ENCODE results near the gene OR4D5. TPM values are rescaled to one million over a fixed set of nuclear protein-coding genes. Genes with fewer than 3 reads are reported as not detected.

The OR4D5 gene
- total RNA-seq (ENCODE audit: insufficient read depth, low replicate concordance), result 7.2 TPM

DNA sequence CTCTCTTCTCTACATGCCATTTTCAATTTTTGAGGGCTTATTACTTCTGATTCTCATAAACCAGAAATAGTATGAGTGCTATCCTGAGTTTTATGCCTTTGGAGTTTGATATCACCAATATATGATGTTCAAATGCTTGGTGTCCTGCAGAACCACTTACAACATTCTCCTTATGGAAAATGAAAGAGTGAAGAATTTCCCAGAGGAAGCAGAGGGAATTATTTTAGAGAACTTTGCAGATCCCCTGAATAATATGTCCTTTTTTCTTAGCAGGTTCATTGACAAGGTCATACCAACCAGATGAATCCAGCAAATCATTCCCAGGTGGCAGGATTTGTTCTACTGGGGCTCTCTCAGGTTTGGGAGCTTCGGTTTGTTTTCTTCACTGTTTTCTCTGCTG is at the start of gene OR4D5:
Gene OR4D5, plus strand, starts transcription at position 301 of the 400 bp plus-strand sequence. Its CDS starts 0 bp downstream, at position 301.
- no peak for DNase-seq (ENCODE audit: low spot score)

DNA sequence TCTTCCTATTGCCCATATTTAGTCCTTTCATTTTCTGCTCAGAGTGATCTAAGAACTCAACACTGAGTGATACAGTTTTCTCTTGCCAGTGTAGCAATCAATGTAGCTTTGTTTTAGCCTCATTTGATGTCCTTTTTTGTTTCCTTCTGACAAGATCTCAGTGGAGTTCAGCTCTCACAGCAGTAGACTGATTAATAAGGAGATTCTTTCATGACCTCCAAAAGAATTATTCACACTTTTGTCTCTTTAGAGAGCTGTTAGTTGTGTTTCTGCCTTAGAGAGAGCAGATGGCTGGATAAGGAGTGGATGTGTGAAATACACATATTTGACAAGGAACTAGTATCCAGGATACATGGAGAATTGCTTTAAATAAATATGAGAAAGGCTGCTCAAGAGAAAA is 47.4 kb upstream of the OR4D5 start:
- no peak for DNase-seq (ENCODE audit: low spot score)

- DNase-seq (ENCODE audit: low spot score), result no peak
These were observed 39.6 kb upstream of the OR4D5 start for GRCh38 chr11:123899792-123900191.

DNA sequence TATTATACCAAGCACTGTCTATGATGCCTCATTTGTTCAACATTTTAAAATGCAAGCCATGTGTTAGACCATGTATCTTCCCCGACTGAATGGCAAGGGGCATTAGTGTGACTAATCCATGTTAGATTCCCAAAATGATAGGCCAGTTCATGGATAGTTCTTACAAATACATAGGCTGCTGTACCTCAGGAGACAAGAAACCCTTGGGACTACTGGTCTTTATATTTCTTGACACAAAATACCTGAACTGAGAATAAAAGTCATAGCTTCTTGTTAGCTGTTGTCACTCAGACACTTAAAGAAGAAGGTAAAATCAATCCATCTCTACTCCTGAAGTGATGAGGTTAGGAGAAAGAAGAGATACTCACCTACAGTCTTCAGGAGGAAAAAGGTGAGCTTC is 37.5 kb upstream of the OR4D5 start, which contains the start of gene OR8D4:
Gene OR8D4, plus strand, starts transcription at position 301 of the 400 bp plus-strand sequence. CDS start 4,265 bp downstream, outside the sequence.
- no peak for DNase-seq (ENCODE audit: low spot score)

DNA sequence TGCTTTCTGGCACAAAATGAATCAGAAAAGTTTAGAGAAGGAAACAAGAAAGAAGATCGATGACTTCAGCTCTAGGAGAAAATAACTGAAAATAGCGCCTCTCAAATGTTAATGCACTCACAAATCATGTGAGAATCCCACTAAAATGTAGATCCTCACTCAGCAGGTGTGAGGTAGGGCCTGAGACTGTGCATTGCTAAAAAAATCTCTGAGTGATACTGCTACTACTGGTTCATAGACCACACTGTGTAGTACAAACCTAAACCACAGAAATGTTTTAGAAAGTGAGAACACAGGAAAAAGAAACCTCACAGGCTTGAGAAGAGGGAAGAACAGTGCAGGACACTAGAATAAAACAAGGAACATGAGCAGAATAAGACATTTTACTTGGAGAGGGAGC is 35.5 kb upstream of the OR4D5 start:
- no peak for DNase-seq (ENCODE audit: low spot score)

DNA sequence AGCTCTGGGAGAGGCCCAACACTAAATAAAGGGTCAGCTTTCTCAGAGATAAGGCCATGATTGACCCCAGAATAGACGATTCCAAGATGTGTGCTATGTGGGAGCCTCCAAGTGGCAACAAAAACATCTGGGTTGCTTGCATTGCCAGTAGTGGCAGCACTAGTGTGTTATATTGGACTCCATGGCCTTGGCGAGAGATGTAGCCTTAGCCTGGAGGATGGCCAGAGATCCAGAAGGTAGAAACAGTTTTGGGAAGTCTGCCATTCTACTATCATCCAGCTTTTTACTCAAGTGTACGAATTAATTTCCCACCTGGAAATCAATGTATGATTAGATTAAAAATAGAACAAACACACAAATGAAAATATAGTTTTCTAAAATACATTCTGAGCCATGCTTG is 34.5 kb upstream of the OR4D5 start:
- no peak for DNase-seq (ENCODE audit: low spot score)

- DNase-seq (ENCODE audit: low spot score), result peak; percentile 18
These were observed 33.6 kb upstream of the OR4D5 start for GRCh38 chr11:123905826-123906225.

DNA sequence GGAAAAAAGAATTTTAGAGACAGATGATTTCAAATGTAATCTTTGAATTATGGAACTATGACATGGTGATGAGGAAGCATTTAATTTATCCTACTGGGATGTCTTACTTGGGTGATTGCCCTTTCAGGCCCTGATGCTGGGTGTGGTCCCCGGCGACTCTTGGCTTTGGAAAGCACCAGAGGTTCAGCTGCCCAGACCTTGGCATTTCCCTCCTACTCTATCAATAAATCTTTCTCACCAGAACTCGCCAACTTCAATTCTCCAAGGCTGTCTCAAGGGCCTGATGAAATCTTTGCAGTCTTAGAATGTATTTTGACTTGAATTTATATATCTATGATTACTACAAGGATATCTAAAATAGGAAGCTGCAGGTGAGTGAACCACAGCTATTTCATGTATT is 18.5 kb upstream of the OR4D5 start:
- no peak for DNase-seq (ENCODE audit: low spot score)

DNA sequence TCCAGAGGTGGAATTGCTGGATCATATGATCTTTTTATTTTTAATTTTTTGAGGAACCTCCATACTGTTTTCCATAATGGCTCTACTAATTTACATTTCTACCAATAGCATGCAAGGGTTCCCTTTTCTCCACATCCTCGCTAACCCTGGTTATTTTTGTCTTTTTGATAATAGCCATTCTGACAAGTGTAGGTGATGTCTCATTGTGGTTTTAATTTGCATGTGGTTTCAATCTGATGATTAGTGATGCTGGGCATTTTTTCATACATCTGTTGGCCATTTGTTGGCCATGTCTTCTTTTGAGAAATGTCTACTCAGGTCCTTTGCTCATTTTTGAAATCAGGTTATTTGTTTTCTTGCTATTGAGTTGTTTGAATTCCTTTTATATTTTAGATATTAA is 15.4 kb upstream of the OR4D5 start:
- DNase-seq (ENCODE audit: low spot score), result no peak

DNA sequence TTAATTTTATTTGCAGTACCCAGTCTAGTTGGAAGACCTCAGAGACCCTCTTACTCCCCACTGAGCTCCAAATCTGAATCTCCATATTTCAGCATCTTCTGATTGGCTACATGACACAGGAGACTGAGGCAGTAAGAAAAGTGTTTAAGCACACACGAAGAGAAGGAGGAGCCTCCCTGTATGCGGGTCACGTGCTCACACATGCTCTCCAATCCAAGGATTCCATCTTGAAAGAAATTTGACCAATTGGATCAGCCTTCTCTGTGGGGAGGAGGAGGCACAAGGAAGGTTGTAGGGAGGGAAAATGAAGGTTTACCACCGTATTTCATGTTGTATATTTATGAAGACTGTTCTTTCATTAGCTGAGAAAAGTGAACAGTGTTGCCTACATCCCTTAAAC is 3.0 kb downstream of the OR4D5 start:
- no peak for DNase-seq (ENCODE audit: low spot score)

- DNase-seq (ENCODE audit: low spot score), result no peak
These were observed 4.3 kb downstream of the OR4D5 start, which contains the start of gene OR6T1 for GRCh38 chr11:123943738-123944137. TSS of gene OR6T1 (minus strand) at chr11:123943838. CDS start at chr11:123943838, 0 bp downstream.

DNA sequence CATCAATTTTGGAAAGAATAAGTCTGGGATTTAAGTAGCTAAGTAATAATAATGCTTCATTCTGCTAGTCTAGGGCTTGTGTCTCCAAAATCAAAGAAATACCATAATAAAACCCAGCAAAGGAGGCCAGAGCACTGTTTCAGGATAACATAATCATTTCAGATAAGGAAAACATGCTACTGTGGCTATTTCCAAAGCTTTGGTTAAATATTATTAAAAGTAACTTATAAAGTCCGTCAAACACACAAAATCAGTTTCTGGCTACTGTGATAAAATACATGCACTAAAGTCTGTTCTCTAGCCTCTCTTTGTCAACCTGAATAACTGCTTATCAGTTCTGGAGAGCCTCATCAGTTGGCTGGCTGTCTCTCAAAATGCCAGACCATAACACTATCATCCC is 5.7 kb downstream of the OR4D5 start:
- DNase-seq (ENCODE audit: low spot score), result peak; percentile 54

DNA sequence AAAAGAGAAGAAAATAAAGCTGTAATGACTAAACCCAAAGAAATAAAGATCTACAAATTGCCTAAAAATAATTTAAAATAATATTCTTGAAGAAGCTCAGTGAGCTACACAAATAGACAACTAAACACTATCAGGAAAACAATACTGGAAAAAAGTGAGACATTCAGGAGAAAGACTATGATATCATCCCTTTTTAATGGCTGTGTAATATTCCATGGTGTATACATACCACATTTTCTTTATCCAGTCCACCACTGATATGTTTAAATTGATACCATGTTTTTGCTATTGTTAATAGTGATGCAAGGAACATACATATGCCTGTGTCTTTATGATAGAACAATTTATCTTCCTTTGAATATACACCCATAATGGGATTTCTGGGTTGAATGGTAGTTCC is 17.3 kb downstream of the OR4D5 start:
- no peak for DNase-seq (ENCODE audit: low spot score)

- no peak for DNase-seq (ENCODE audit: low spot score)
These were observed 34.4 kb downstream of the OR4D5 start for GRCh38 chr11:123973816-123974215.

DNA sequence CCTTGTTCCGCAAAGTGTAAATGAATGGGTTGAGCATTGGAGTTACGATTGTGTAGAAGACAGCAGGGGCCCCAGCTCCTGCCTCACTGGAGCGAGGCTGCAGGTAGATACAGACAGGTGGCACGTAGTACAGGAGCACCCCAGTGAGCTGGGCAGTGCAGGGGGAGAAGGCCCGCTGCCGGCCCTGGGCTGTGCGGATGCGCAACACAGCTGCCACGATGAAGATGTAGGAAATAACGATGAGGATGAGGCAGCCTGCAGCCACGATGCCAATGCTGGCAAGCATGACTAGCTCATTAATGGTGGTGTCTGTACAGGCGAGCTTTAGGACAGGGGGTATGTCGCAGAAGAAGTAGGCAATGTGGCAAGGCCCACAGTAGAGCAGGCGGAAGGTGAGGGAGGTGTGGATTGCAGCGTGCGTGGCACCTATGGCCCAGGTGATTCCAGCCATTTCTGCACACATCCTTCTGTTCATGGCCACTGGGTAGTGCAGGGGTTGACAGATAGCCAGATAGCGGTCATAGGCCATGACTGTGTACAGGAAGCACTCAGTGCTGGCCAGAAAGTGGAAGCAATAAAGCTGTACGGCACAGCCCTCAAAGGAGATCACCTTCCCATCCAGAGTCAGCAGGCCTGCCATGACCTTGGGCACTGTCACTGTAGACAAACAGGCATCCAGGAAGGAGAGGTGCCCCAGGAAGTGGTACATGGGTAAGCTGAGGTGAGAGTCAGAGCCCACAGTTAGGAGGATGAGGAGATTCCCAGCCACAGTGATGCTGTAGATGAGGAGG is 37.5 kb downstream of the OR4D5 start:
- DNase-seq (ENCODE audit: low spot score), result no peak

DNA sequence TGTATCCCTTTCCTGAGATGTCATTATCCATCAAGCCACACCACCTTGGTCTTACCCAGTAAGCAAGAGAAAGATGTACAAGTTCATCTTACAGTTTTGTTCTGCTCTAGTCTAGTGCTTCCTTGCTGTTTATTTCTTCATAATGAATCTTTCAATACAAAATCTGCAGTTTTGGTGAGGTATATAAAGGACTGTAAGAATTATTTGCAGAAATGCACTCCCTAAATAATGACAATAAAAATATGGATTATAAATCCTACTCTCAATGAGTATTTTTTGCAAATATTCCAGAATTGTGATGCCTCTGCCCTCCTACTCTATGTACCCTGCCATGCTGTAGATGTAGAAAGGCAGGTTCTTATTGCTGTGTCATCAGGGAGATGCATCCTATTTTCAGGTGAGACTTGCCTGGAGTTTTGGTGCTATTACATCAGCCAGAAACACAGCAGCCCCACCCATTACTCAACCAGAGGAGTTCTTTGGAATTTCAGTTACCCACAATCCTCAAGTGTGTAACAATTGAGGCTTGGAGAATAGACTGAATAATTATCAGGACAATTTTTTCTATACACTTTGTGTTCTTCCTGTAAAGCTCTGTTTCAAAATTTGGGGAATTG is 38.4 kb downstream of the OR4D5 start, which contains the start of gene OR10S1:
Gene OR10S1, minus strand, starts transcription at position 51 of the 617 bp plus-strand sequence. CDS start 117 bp downstream, outside the sequence.
- DNase-seq (ENCODE audit: low spot score), result no peak

DNA sequence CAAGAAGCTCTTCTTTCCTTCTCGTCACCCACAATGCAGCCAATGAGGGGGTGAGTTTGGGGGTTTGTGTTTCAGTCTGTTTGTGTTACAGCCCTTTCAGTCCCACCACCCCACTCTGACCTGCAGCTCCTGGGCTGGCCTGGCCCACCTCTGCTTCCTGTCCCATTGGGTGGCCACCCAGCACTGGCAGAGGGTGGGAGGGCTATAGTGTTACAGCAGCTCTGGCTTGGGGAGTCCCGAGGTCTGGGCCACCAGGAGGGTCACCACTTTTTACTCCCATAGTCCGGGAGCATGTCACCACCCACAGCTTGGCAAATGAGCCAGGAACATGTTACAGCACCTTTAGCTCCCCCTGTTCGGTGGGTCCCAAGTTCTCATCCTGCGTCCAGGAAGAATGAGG is 39.9 kb downstream of the OR4D5 start:
- no peak for DNase-seq (ENCODE audit: low spot score)

Other genes starting within 250 kb of the OR4D5 start
- 9.1 TPM for gene ZNF202, start 198.0 kb upstream of the OR4D5 start, total RNA-seq (ENCODE audit: insufficient read depth, low replicate concordance)
- 1.7 TPM for gene OR6X1, start 185.1 kb upstream of the OR4D5 start, total RNA-seq (ENCODE audit: insufficient read depth, low replicate concordance)
- not detected for gene OR6M1, start 133.3 kb upstream of the OR4D5 start, total RNA-seq (ENCODE audit: insufficient read depth, low replicate concordance)
- 1.7 TPM for gene TMEM225, start 53.9 kb upstream of the OR4D5 start, total RNA-seq (ENCODE audit: insufficient read depth, low replicate concordance)
- 2.4 TPM for gene OR8D4, start 37.5 kb upstream of the OR4D5 start, total RNA-seq (ENCODE audit: insufficient read depth, low replicate concordance)
- gene OR6T1, start 4.2 kb downstream of the OR4D5 start, total RNA-seq (ENCODE audit: insufficient read depth, low replicate concordance), result 1.2 TPM
- 2.2 TPM for gene OR10S1, start 38.2 kb downstream of the OR4D5 start, total RNA-seq (ENCODE audit: insufficient read depth, low replicate concordance)
- gene OR10G6, start 55.5 kb downstream of the OR4D5 start, total RNA-seq (ENCODE audit: insufficient read depth, low replicate concordance), result 1.9 TPM
- 2.4 TPM for gene OR10G4, start 73.4 kb downstream of the OR4D5 start, total RNA-seq (ENCODE audit: insufficient read depth, low replicate concordance)
- gene OR10G9, start 83.4 kb downstream of the OR4D5 start, total RNA-seq (ENCODE audit: insufficient read depth, low replicate concordance), result 5.3 TPM
- gene OR10G8, start 87.2 kb downstream of the OR4D5 start, total RNA-seq (ENCODE audit: insufficient read depth, low replicate concordance), result not detected
- gene OR10G7, start 101.7 kb downstream of the OR4D5 start, total RNA-seq (ENCODE audit: insufficient read depth, low replicate concordance), result 4.1 TPM
- gene VWA5A, start 175.8 kb downstream of the OR4D5 start, total RNA-seq (ENCODE audit: insufficient read depth, low replicate concordance), result 19.7 TPM
- gene OR10D3, start 243.7 kb downstream of the OR4D5 start, total RNA-seq (ENCODE audit: insufficient read depth, low replicate concordance), result 0.24 TPM

Data from umbilical cord (tissue), 2 donors.